OCI-LY1 (cell line): ENCODE results near the gene ABHD17C.

Source experiments
- H2AFZ ChIP-seq: fragments of 200-600 bp; sonication (generic), shearing (Covaris generic); 2 replicates; pipeline ENCODE4 v1.6.0; 2014; ENCODE audit warnings: antibody characterized with exemption, mild to moderate bottlenecking, low read length
- H3F3A ChIP-seq: fragments of 200-600 bp; sonication (generic), shearing (Covaris generic); 2 replicates; pipeline ENCODE4 v1.6.0; 2014; ENCODE audit warnings: mild to moderate bottlenecking, antibody characterized with exemption, low read length, moderate library complexity; ENCODE audit not compliant: insufficient read depth
- H3K27ac ChIP-seq: fragments of 200-600 bp; sonication (generic); 2 replicates; pipeline ENCODE4 v1.5.1; 2014; ENCODE audit warnings: low read length, mixed run types, mild to moderate bottlenecking, low read depth; ENCODE audit not compliant: poor library complexity, severe bottlenecking
- H3K27me3 ChIP-seq: fragments of 200-600 bp; sonication (generic); 2 replicates; pipeline ENCODE4 v1.6.0; 2014; ENCODE audit warnings: antibody characterized with exemption, mild to moderate bottlenecking, low read length, moderate library complexity; ENCODE audit not compliant: insufficient read depth
- H3K36me3 ChIP-seq: fragments of 200-600 bp; sonication (generic); 2 replicates; pipeline ENCODE4 v1.6.1; 2014; ENCODE audit warnings: mild to moderate bottlenecking, antibody characterized with exemption, low read length, moderate library complexity, mixed read lengths; ENCODE audit not compliant: insufficient read depth
- H3K4me1 ChIP-seq: fragments of 200-600 bp; sonication (generic); 2 replicates; pipeline ENCODE4 v1.5.1; 2014; ENCODE audit warnings: mild to moderate bottlenecking, low read length, moderate library complexity; ENCODE audit not compliant: insufficient read depth, severe bottlenecking
- H3K4me2 ChIP-seq: fragments of 200-600 bp; sonication (generic), shearing (Covaris generic); 2 replicates; pipeline ENCODE4 v1.6.1; 2014; ENCODE audit warnings: low read length
- H3K4me3 ChIP-seq: fragments of 200-600 bp; sonication (generic); 2 replicates; pipeline ENCODE4 v1.5.1; 2014; ENCODE audit warnings: low read length, low read depth, mild to moderate bottlenecking, mixed read lengths; ENCODE audit not compliant: poor library complexity, severe bottlenecking
- H3K79me2 ChIP-seq: fragments of 200-600 bp; shearing (Covaris generic); 2 replicates; pipeline ENCODE4 v1.6.1; 2016; ENCODE audit warnings: mixed run types, low read length, mixed read lengths; ENCODE audit not compliant: insufficient read depth
- H3K9ac ChIP-seq: fragments of 200-600 bp; sonication (generic), shearing (Covaris generic); 2 replicates; pipeline ENCODE4 v1.6.1; 2014; ENCODE audit warnings: mild to moderate bottlenecking, low read length, mixed read lengths
- H3K9me2 ChIP-seq: fragments of 200-600 bp; sonication (generic), shearing (Covaris generic); 2 replicates; pipeline ENCODE4 v1.6.1; 2014; ENCODE audit warnings: low read depth, mild to moderate bottlenecking, low read length, mixed read lengths
- H3K9me3 ChIP-seq: fragments of 200-600 bp; shearing (Covaris generic); 2 replicates; pipeline ENCODE4 v1.6.1; 2014; ENCODE audit warnings: low read length, mixed read lengths
- H4K20me1 ChIP-seq: fragments of 200-600 bp; sonication (generic), shearing (Covaris generic); 2 replicates; pipeline ENCODE4 v1.6.0; 2016; ENCODE audit warnings: mild to moderate bottlenecking, low read length; ENCODE audit not compliant: insufficient read depth
- EZH2 ChIP-seq: fragments of 200-600 bp; sonication (generic), shearing (Covaris generic); IDR thresholded peaks from 2 replicates; pipeline ENCODE4 v1.8.0; 2017; ENCODE audit warnings: borderline replicate concordance, mixed run types, mild to moderate bottlenecking, antibody characterized with exemption, low read length, moderate library complexity, mixed read lengths
- TF ChIP-seq, protein P1 (sequence below): fragments of 200-600 bp; sonication (generic), shearing (Covaris generic); IDR thresholded peaks from 2 replicates; pipeline ENCODE4 v1.5.1; 2017; ENCODE audit warnings: mild to moderate bottlenecking, antibody characterized with exemption, low read length, moderate library complexity, mixed read lengths

The ABHD17C gene

DNA sequence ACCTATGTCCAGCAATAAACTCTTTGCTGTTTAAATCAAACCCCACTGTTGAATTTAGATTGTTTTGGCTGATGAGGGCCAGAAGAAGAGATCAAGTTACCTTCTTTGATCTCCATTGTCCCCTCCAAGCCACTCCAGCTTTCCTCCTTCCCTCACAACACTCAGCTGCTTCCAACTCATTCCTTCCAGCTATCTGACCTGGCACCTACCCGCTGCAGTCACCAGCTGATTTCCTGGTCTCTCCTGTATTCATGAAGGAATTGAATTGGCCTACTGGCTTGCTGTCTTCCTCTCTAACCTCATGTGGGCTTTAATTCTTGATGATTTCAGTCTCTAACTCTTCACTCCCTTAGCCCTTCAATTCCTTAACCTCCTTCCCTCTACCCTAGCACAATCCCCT lies 40.8 kb upstream of the ABHD17C start:
- no peaks in the 10 kb centered on the region for H3K27me3 ChIP-seq
- no peaks in the 10 kb centered on the region for H3K4me1 ChIP-seq
- no peak overlapping the region for H3K9ac ChIP-seq
- TF ChIP-seq, protein P1, sequence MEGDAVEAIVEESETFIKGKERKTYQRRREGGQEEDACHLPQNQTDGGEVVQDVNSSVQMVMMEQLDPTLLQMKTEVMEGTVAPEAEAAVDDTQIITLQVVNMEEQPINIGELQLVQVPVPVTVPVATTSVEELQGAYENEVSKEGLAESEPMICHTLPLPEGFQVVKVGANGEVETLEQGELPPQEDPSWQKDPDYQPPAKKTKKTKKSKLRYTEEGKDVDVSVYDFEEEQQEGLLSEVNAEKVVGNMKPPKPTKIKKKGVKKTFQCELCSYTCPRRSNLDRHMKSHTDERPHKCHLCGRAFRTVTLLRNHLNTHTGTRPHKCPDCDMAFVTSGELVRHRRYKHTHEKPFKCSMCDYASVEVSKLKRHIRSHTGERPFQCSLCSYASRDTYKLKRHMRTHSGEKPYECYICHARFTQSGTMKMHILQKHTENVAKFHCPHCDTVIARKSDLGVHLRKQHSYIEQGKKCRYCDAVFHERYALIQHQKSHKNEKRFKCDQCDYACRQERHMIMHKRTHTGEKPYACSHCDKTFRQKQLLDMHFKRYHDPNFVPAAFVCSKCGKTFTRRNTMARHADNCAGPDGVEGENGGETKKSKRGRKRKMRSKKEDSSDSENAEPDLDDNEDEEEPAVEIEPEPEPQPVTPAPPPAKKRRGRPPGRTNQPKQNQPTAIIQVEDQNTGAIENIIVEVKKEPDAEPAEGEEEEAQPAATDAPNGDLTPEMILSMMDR: no peak
- TF ChIP-seq EZH2: no peak
- no peaks in the 10 kb centered on the region for H3K9me2 ChIP-seq
- no peak overlapping the region for H3K27ac ChIP-seq
- H3K4me3 ChIP-seq: no peak overlapping the region
- no peaks in the 10 kb centered on the region for H3K79me2 ChIP-seq
- H4K20me1 ChIP-seq: no peaks in the 10 kb centered on the region
- H3K36me3 ChIP-seq: no peaks in the 10 kb centered on the region
- no peak overlapping the region for H2AFZ ChIP-seq
- no peaks in the 10 kb centered on the region for H3F3A ChIP-seq
- no peaks in the 10 kb centered on the region for H3K9me3 ChIP-seq
- no peak overlapping the region for H3K4me2 ChIP-seq

DNA sequence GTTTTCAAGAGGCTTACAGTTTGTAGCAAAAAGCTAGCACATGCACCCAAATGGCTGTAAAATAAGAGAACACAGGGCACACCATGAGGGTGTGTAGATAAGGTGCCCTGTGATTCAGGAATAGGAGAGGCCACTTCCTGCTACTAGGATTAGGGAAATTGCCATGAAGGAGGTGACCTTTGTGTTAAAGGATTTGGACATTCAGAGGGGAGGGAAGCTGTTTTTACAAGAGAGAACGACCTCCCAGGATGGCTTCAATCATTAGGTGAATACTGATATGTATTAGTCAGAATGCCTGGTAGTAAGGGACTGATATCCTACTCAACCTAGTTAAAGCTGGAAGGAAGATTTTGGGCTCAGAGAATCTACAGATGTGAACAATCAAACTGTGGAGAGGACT lies 35.7 kb upstream of the ABHD17C start:
- Histone ChIP-seq H3K9ac (no peak overlapping the region), H3K4me3 (no peak overlapping the region), H3K9me2 (no peaks in the 10 kb centered on the region), H3K4me1 (no peaks in the 10 kb centered on the region), H3K27me3 (no peaks in the 10 kb centered on the region), H3K36me3 (no peaks in the 10 kb centered on the region), H2AFZ (no peak overlapping the region), H3K9me3 (no peaks in the 10 kb centered on the region), H3K4me2 (no peak overlapping the region), H3F3A (no peaks in the 10 kb centered on the region), H3K27ac (no peak overlapping the region), H3K79me2 (no peaks in the 10 kb centered on the region), H4K20me1 (no peaks in the 10 kb centered on the region)
- TF ChIP-seq, protein P1: no peak
- TF ChIP-seq EZH2: no peak

DNA sequence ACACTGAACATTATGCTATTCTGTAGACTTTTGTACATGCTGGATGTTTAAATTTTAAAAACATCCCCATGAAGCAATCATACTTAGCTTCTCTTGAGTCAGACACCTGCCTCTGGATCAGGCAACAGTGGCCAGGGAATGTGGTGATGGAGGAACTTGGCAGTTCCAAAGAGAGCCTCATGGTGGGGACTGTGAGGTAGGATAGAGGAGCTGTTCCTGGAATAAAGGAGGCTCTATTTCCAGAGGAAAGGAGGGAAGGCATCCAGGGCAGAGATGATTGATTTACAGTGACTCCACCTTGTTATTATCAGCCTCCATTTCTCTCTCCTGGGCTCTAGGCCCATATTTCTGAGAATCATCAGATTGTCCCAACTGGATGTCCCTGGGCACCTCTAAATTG lies 35.0 kb upstream of the ABHD17C start:
- H3K9ac ChIP-seq: no peak overlapping the region
- H3K79me2 ChIP-seq: no peaks in the 10 kb centered on the region
- no peaks in the 10 kb centered on the region for H3K4me1 ChIP-seq
- H3K9me2 ChIP-seq: no peaks in the 10 kb centered on the region
- no peak overlapping the region for H3K27ac ChIP-seq
- no peaks in the 10 kb centered on the region for H3K9me3 ChIP-seq
- no peaks in the 10 kb centered on the region for H3F3A ChIP-seq
- no peaks in the 10 kb centered on the region for H3K27me3 ChIP-seq
- TF ChIP-seq, protein P1: no peak
- no peak for TF ChIP-seq EZH2
- H3K36me3 ChIP-seq: no peaks in the 10 kb centered on the region
- no peaks in the 10 kb centered on the region for H4K20me1 ChIP-seq
- no peak overlapping the region for H3K4me3 ChIP-seq
- H2AFZ ChIP-seq: no peak overlapping the region
- no peak overlapping the region for H3K4me2 ChIP-seq
